Caco-2 (cell line): ENCODE data around the gene AMBP. TPM values are rescaled to one million over a fixed set of nuclear protein-coding genes. Genes with fewer than 3 reads are reported as not detected.

Experiments used
- BruUV-seq: library from RNA; stranded (reverse); fragments of 400-500 nt; replicated peaks from 2 replicates; lab custom pipeline; 2021; lab: Mats Ljungman, UMichigan
- CTCF ChIA-PET: fragments of 300-600 bp; sonication (Branson Sonifier 250); formaldehyde crosslinking; loops from one replicate; lab custom pipeline; 2022; ENCODE audit warnings: antibody characterized with exemption; lab: Charles Lee
- POLR2A ChIA-PET: fragments of 300-600 bp; sonication (Branson Sonifier 250); formaldehyde crosslinking; loops from one replicate; lab custom pipeline; 2022; ENCODE audit warnings: antibody characterized with exemption; lab: Charles Lee
- DNase-seq, 2 experiments: peaks; one replicate each; pipeline versions ENCODE4 v3.0.0 to v3.0.0-alpha.2; 2020 to 2022
- H3K27me3 ChIP-seq: replicated peaks from 2 replicates; pipeline ENCODE4 v1.6.0; 2011; ENCODE audit warnings: low read length; ENCODE audit not compliant: control insufficient read depth, insufficient read depth
- H3K36me3 ChIP-seq: 2 replicates; pipeline ENCODE4 v1.5.1; 2011; ENCODE audit warnings: low read length; ENCODE audit not compliant: control insufficient read depth, insufficient read depth
- H3K4me1 ChIP-seq: fragments of 250-450 bp; sonication (Bioruptor Pico); 2 replicates; pipeline ENCODE4 v1.5.1; 2020; ENCODE audit warnings: mild to moderate bottlenecking
- H3K4me3 ChIP-seq: 2 replicates; pipeline ENCODE4 v1.5.1; 2011; ENCODE audit warnings: low read depth, mild to moderate bottlenecking, control low read depth, low read length
- H3K9me3 ChIP-seq: fragments of 250-450 bp; sonication (Bioruptor Pico); 2 replicates; pipeline ENCODE4 v1.5.1; 2020; ENCODE audit warnings: mild to moderate bottlenecking, moderate library complexity
- H3K27ac Mint-ChIP-seq: one replicate; pipeline ENCODE4 v1.8.0; 2022; ENCODE audit warnings: mixed read lengths; ENCODE audit not compliant: unreplicated experiment
- H3K27me3 Mint-ChIP-seq: one replicate; pipeline ENCODE4 v1.8.0; 2022; ENCODE audit warnings: mixed read lengths; ENCODE audit not compliant: insufficient read depth, unreplicated experiment
- H3K36me3 Mint-ChIP-seq: one replicate; pipeline ENCODE4 v1.8.0; 2022; ENCODE audit warnings: mild to moderate bottlenecking, mixed read lengths; ENCODE audit not compliant: insufficient read depth, unreplicated experiment
- H3K4me1 Mint-ChIP-seq: one replicate; pipeline ENCODE4 v1.8.0; 2022; ENCODE audit warnings: low read depth, mixed read lengths; ENCODE audit not compliant: unreplicated experiment
- H3K4me3 Mint-ChIP-seq: one replicate; pipeline ENCODE4 v1.8.0; 2022; ENCODE audit warnings: mild to moderate bottlenecking, moderate library complexity, mixed read lengths; ENCODE audit not compliant: unreplicated experiment
- H3K9me3 Mint-ChIP-seq: one replicate; pipeline ENCODE4 v1.8.0; 2022; ENCODE audit warnings: mixed read lengths; ENCODE audit not compliant: unreplicated experiment
- CTCF ChIP-seq, 2 experiments: fragments of 200-600 bp in 1 of 2; IDR thresholded peaks; 1 replicate in 1 of 2; 2 replicates in 1 of 2; pipeline versions ENCODE4 v1.5.1 to v1.8.0; 2011 to 2022; ENCODE audit warnings: antibody characterized with exemption in 1 of 2, control low read depth in 1 of 2, inconsistent platforms in 1 of 2, low read depth in 1 of 2, low read length in 1 of 2, mild to moderate bottlenecking in 1 of 2, moderate library complexity in 1 of 2; ENCODE audit not compliant: insufficient read depth in 1 of 2, severe bottlenecking in 1 of 2, unreplicated experiment in 1 of 2
- intact Hi-C: fragments of 100-400 bp; cut with micrococcal nuclease; formaldehyde crosslinking; loops from one replicate; pipeline ENCODE4 v1.10.0; 2022; ENCODE audit not compliant: unreplicated experiment
- total RNA-seq: library from RNA; stranded (reverse); gene quantifications from 2 replicates; pipeline ENCODE4 v1.2.3, GENCODE V29; 2022

AMBP gene
- total RNA-seq, 1 experiment from 2014 or later = 2.2 TPM

GRCh38 chr9:114025196-114025753 is 52.8 kb downstream of the AMBP start:
- BruUV-seq = no TSS peak
- Mint-ChIP-seq H3K27ac (no peak overlapping the region), H3K4me3 (no peak overlapping the region), H3K36me3 (peaks cover 5% of the 10 kb centered on the region), H3K4me1 (peaks cover 7% of the 10 kb centered on the region), H3K9me3 (peaks cover 49% of the 10 kb centered on the region), H3K27me3 (no peaks in the 10 kb centered on the region)
- Histone ChIP-seq H3K4me3 (no peak overlapping the region), H3K9me3 (peaks cover 26% of the 10 kb centered on the region), H3K4me1 (peaks cover 6% of the 10 kb centered on the region), H3K27me3 (no peaks in the 10 kb centered on the region), H3K36me3 (no peaks in the 10 kb centered on the region)
- intact Hi-C loops = no loop called here
- ChIA-PET CTCF (interaction anchor here (0.5 to 1.1 kb wide), 3 partner anchors 38 to 74 kb away, joined by 3 to 7 read pairs (median 5); partner anchors contain the start of gene KIF12), POLR2A (no interaction called here)
- TF ChIP-seq CTCF (IDR thresholded peaks at IDR 0.05; ENCODE audit: insufficient read depth in 1 of 2, low read depth in 1 of 2, low read length in 1 of 2, severe bottlenecking in 1 of 2, unreplicated experiment in 1 of 2) = no peak
- no peak for DNase-seq

GRCh38 chr9:114023961-114024360 is 54.1 kb downstream of the AMBP start:
- Histone ChIP-seq H3K9me3 (peaks cover 26% of the 10 kb centered on the region), H3K27me3 (no peaks in the 10 kb centered on the region), H3K4me3 (no peak overlapping the region), H3K4me1 (peaks cover 6% of the 10 kb centered on the region), H3K36me3 (no peaks in the 10 kb centered on the region)
- peaks cover 7% of the 10 kb centered on the region for H3K4me1 Mint-ChIP-seq
- POLR2A ChIA-PET = no interaction called here
- no peak overlapping the region for H3K27ac Mint-ChIP-seq
- H3K36me3 Mint-ChIP-seq = peaks cover 5% of the 10 kb centered on the region
- intact Hi-C loops = no loop called here
- TF ChIP-seq CTCF (IDR thresholded peaks at IDR 0.05; ENCODE audit: insufficient read depth in 1 of 2, low read depth in 1 of 2, low read length in 1 of 2, severe bottlenecking in 1 of 2, unreplicated experiment in 1 of 2) = no peak
- CTCF ChIA-PET = no interaction called here
- BruUV-seq = no TSS peak
- H3K9me3 Mint-ChIP-seq = peaks cover 57% of the 10 kb centered on the region
- no peak for DNase-seq
- no peak overlapping the region for H3K4me3 Mint-ChIP-seq
- no peaks in the 10 kb centered on the region for H3K27me3 Mint-ChIP-seq

GRCh38 chr9:114021578-114021977 is 56.5 kb downstream of the AMBP start:
- CTCF ChIA-PET = no interaction called here
- POLR2A ChIA-PET = no interaction called here
- H3K36me3 ChIP-seq = no peaks in the 10 kb centered on the region
- DNase-seq = no peak
- Mint-ChIP-seq H3K36me3 (peaks cover 5% of the 10 kb centered on the region), H3K9me3 (peaks cover 57% of the 10 kb centered on the region), H3K27ac (no peak overlapping the region), H3K4me3 (no peak overlapping the region), H3K4me1 (peaks cover 7% of the 10 kb centered on the region), H3K27me3 (no peaks in the 10 kb centered on the region)
- H3K27me3 ChIP-seq = no peaks in the 10 kb centered on the region
- H3K9me3 ChIP-seq = peaks cover 26% of the 10 kb centered on the region
- intact Hi-C loops = no loop called here
- H3K4me3 ChIP-seq = no peak overlapping the region
- H3K4me1 ChIP-seq = peaks cover 6% of the 10 kb centered on the region
- no peak for TF ChIP-seq CTCF (IDR thresholded peaks at IDR 0.05; ENCODE audit: insufficient read depth in 1 of 2, low read depth in 1 of 2, low read length in 1 of 2, severe bottlenecking in 1 of 2, unreplicated experiment in 1 of 2)
- BruUV-seq = no TSS peak
